K562 (cell line): Measurements from ENCODE around the gene VSTM1. TPM values are rescaled to one million over a fixed set of nuclear protein-coding genes. Genes with fewer than 3 reads are reported as not detected.

Source experiments
- ARID4B ChIP-seq: sonication (generic); formaldehyde crosslinking; IDR thresholded peaks from 2 replicates; pipeline ENCODE4 v1.8.0; 2022; ENCODE audit warnings: mild to moderate bottlenecking, missing genetic modification reagents
- E2F6 ChIP-seq, 2 experiments: IDR thresholded peaks; 2 replicates each; pipeline ENCODE4 v1.6.1; 2011; ENCODE audit warnings: borderline replicate concordance in 1 of 2, control low read depth in 1 of 2, low read depth in 1 of 2, low read length in 1 of 2, mild to moderate bottlenecking in 1 of 2, mixed read lengths in 1 of 2, moderate library complexity in 1 of 2; ENCODE audit not compliant: insufficient read depth in 1 of 2, insufficient read length in 1 of 2, poor library complexity in 1 of 2, severe bottlenecking in 1 of 2; ENCODE audit errors: extremely low read depth in 1 of 2
- ETV5 ChIP-seq: sonication (generic); formaldehyde crosslinking; IDR thresholded peaks from 2 replicates; pipeline ENCODE4 v1.4.0; 2020; ENCODE audit warnings: low read depth, mild to moderate bottlenecking, missing genetic modification reagents
- FOXA3 ChIP-seq, 2 experiments: fragments of 450-650 bp in 1 of 2; sonication (generic) in 1 of 2; formaldehyde crosslinking; IDR thresholded peaks in 1 of 2; conservative IDR thresholded peaks in 1 of 2; 2 replicates each; pipeline versions ENCODE4 v1.4.0 to v1.8.0; 2020 to 2022; ENCODE audit warnings: mild to moderate bottlenecking in 2 of 2, missing genetic modification reagents in 1 of 2
- GABPB1 ChIP-seq: sonication (generic); formaldehyde crosslinking; IDR thresholded peaks from 2 replicates; pipeline ENCODE4 v1.8.0; 2022; ENCODE audit warnings: mild to moderate bottlenecking, missing genetic modification reagents
- HNRNPLL ChIP-seq: fragments of 200-400 bp; formaldehyde crosslinking; IDR thresholded peaks from 2 replicates; pipeline ENCODE4 v1.6.1; 2017; ENCODE audit warnings: low read length, low read depth, mild to moderate bottlenecking; ENCODE audit not compliant: poor library complexity, severe bottlenecking
- NR3C1 ChIP-seq: sonication (generic); formaldehyde crosslinking; IDR thresholded peaks from 2 replicates; pipeline ENCODE4 v1.8.1; 2022; ENCODE audit warnings: missing genetic modification reagents
- NRF1 ChIP-seq, 2 experiments: fragments of 450-650 bp; IDR thresholded peaks in 1 of 2; conservative IDR thresholded peaks in 1 of 2; 2 replicates each; pipeline ENCODE4 v1.6.1; 2014; ENCODE audit warnings: mild to moderate bottlenecking in 2 of 2
- ZBTB7A ChIP-seq: IDR thresholded peaks from 2 replicates; pipeline ENCODE4 v1.6.1; 2011; ENCODE audit warnings: low read depth, mild to moderate bottlenecking, low read length, moderate library complexity, borderline replicate concordance; ENCODE audit not compliant: control insufficient read depth
- ZNF217 ChIP-seq: sonication (generic); formaldehyde crosslinking; IDR thresholded peaks from 2 replicates; pipeline ENCODE4 v1.8.0; 2022; ENCODE audit warnings: mild to moderate bottlenecking, missing genetic modification reagents
- ZNF263 ChIP-seq: sonication (generic); formaldehyde crosslinking; IDR thresholded peaks from 2 replicates; pipeline ENCODE4 v1.8.0; 2022; ENCODE audit warnings: mild to moderate bottlenecking, missing genetic modification reagents, borderline replicate concordance
- polyA plus RNA-seq, 8 experiments: library from polyadenylated mRNA; depleted of rRNA in 4 of 8; stranded (reverse) in 5 of 8; unstranded in 3 of 8; fragments of >200 nt; fragmentation: Nextera tagmentation in 2 of 8; fragmentation: Illumina TruSeq in 1 of 8; extraction: Ambion mirVana in 2 of 8; extraction: Trizol in 1 of 8; gene quantifications; 2 replicates each; pipeline versions ENCODE4 v1.2.1 to v1.2.3, GENCODE V29; 2011 to 2014; ENCODE audit warnings: inconsistent platforms in 1 of 8, missing spikeins in 1 of 8
- total RNA-seq, 7 experiments: library from RNA; depleted of rRNA in 6 of 7; stranded (reverse); fragments of >200 nt in 6 of 7; fragmentation: Illumina TruSeq in 2 of 7; extraction: Trizol in 2 of 7; gene quantifications; 2 replicates each; pipeline versions ENCODE4 v1.2.1 to v1.2.3, GENCODE V29; 2011 to 2021; ENCODE audit warnings: low replicate concordance in 1 of 7
- TF ChIP-seq, protein P1 (sequence below): sonication (generic); formaldehyde crosslinking; IDR thresholded peaks from 2 replicates; pipeline ENCODE4 v1.8.0; 2022; ENCODE audit warnings: mild to moderate bottlenecking, missing genetic modification reagents
- TF ChIP-seq, protein P2 (sequence below): sonication (generic); formaldehyde crosslinking; IDR thresholded peaks from 2 replicates; pipeline ENCODE4 v1.8.0; 2023; ENCODE audit warnings: missing genetic modification reagents, mild to moderate bottlenecking, borderline replicate concordance

VSTM1 gene
- total and polyA plus RNA-seq, 9 of the 15 experiments (the other 6 are each of a cell fraction or from before 2014, with no cell fraction given): not detected

- TF ChIP-seq ZNF263 (CRISPR knock-in tag) (peak; percentile 44; the same call in 1 of the 2 replicates), ARID4B (CRISPR knock-in tag) (peak; percentile 66; the same call in 1 of the 2 replicates), FOXA3 (CRISPR knock-in tag; conservative IDR thresholded peaks at IDR 0.05 in 1 of 2, IDR thresholded peaks at IDR 0.05 in 1 of 2) (peak in 1 of 2 experiments; percentile 72; a peak in 1 of 4 replicates), E2F6 (IDR thresholded peaks at IDR 0.05; ENCODE audit: borderline replicate concordance in 1 of 2, extremely low read depth in 1 of 2, insufficient read depth in 1 of 2, insufficient read length in 1 of 2, low read depth in 1 of 2, low read length in 1 of 2, poor library complexity in 1 of 2, severe bottlenecking in 1 of 2) (peak; percentile 94 to 99), GABPB1 (peak; percentile 61; the same call in 1 of the 2 replicates), ZBTB7A (0 out of 2 replicates have a peak, but pooled peaks have one; percentile 19), ETV5 (CRISPR knock-in tag) (peak; percentile 60; the same call in 1 of the 2 replicates), NR3C1 (CRISPR knock-in tag) (peak; percentile 90), NRF1 (conservative IDR thresholded peaks at IDR 0.05 in 1 of 2, IDR thresholded peaks at IDR 0.05 in 1 of 2) (peak; percentile 81 to 85), ZNF217 (0 out of 2 replicates have a peak, but pooled peaks have one; percentile 3), HNRNPLL (peak; percentile 26)
- TF ChIP-seq, protein P1, sequence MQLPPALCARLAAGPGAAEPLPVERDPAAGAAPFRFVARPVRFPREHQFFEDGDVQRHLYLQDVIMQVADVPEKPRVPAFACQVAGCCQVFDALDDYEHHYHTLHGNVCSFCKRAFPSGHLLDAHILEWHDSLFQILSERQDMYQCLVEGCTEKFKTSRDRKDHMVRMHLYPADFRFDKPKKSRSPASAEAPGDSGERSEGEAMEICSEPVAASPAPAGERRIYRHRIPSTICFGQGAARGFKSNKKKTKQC (CRISPR knock-in tag): peak; percentile 95
- TF ChIP-seq, protein P2, sequence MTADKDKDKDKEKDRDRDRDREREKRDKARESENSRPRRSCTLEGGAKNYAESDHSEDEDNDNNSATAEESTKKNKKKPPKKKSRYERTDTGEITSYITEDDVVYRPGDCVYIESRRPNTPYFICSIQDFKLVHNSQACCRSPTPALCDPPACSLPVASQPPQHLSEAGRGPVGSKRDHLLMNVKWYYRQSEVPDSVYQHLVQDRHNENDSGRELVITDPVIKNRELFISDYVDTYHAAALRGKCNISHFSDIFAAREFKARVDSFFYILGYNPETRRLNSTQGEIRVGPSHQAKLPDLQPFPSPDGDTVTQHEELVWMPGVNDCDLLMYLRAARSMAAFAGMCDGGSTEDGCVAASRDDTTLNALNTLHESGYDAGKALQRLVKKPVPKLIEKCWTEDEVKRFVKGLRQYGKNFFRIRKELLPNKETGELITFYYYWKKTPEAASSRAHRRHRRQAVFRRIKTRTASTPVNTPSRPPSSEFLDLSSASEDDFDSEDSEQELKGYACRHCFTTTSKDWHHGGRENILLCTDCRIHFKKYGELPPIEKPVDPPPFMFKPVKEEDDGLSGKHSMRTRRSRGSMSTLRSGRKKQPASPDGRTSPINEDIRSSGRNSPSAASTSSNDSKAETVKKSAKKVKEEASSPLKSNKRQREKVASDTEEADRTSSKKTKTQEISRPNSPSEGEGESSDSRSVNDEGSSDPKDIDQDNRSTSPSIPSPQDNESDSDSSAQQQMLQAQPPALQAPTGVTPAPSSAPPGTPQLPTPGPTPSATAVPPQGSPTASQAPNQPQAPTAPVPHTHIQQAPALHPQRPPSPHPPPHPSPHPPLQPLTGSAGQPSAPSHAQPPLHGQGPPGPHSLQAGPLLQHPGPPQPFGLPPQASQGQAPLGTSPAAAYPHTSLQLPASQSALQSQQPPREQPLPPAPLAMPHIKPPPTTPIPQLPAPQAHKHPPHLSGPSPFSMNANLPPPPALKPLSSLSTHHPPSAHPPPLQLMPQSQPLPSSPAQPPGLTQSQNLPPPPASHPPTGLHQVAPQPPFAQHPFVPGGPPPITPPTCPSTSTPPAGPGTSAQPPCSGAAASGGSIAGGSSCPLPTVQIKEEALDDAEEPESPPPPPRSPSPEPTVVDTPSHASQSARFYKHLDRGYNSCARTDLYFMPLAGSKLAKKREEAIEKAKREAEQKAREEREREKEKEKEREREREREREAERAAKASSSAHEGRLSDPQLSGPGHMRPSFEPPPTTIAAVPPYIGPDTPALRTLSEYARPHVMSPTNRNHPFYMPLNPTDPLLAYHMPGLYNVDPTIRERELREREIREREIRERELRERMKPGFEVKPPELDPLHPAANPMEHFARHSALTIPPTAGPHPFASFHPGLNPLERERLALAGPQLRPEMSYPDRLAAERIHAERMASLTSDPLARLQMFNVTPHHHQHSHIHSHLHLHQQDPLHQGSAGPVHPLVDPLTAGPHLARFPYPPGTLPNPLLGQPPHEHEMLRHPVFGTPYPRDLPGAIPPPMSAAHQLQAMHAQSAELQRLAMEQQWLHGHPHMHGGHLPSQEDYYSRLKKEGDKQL (CRISPR knock-in tag): peak; percentile 89; the same call in 1 of the 2 replicates
These were observed 32.3 kb upstream of the VSTM1 start (continued) for GRCh38 chr19:54095859-54096616.
